Stomach (tissue), 9 donors: Measurements from ENCODE around the gene FLCN. TPM values are rescaled to one million over a fixed set of nuclear protein-coding genes. Genes with fewer than 3 reads are reported as not detected.

Experiments used
- DNase-seq, 2 donors: peaks; one replicate each; pipeline versions ENCODE4 v3.0.0 to v3.0.0-alpha.2; 2013 to 2019
- H3K27ac ChIP-seq, 5 donors: fragments of 200-600 bp in 4 of 5; sonication (generic) in 4 of 5; one replicate each; pipeline ENCODE4 v1.5.1; 2013 to 2019; ENCODE audit warnings: mild to moderate bottlenecking in 1 of 5, moderate library complexity in 1 of 5
- H3K27me3 ChIP-seq, 3 donors: fragments of 200-600 bp; sonication (generic); one replicate each; pipeline ENCODE4 v1.5.1; 2017 to 2019; ENCODE audit warnings: mixed run types in 1 of 3
- H3K36me3 ChIP-seq, 4 donors: fragments of 200-600 bp; sonication (generic); 1 replicate in 3 of 4; 2 replicates in 1 of 4; pipeline ENCODE4 v1.5.1; 2016 to 2019
- H3K4me1 ChIP-seq, 4 donors: fragments of 200-600 bp; sonication (generic); one replicate each; pipeline ENCODE4 v1.5.1; 2016 to 2019
- H3K4me3 ChIP-seq, 4 donors: fragments of 200-600 bp; sonication (generic) in 3 of 4; one replicate each; pipeline ENCODE4 v1.5.1; 2016 to 2019; ENCODE audit warnings: mild to moderate bottlenecking in 1 of 4
- H3K9me3 ChIP-seq, 4 donors: fragments of 200-600 bp; sonication (generic); one replicate each; pipeline ENCODE4 v1.5.1; 2016 to 2019
- CTCF ChIP-seq, 7 experiments: fragments of 450-650 bp in 4 of 7; fragments of 200-600 bp in 3 of 7; sonication (generic) in 3 of 7; IDR thresholded peaks; one replicate each; pipeline ENCODE4 v1.5.1; 2016 to 2019; ENCODE audit warnings: antibody characterized with exemption in 7 of 7, control low read depth in 2 of 7, mild to moderate bottlenecking in 1 of 7
- EP300 ChIP-seq: sonication (generic); formaldehyde crosslinking; IDR thresholded peaks from one replicate; pipeline ENCODE4 v1.6.1; 2017; ENCODE audit warnings: antibody characterized with exemption
- POLR2A ChIP-seq, 4 donors: fragments of 450-650 bp; IDR thresholded peaks; one replicate each; pipeline ENCODE4 v1.6.1; 2016; ENCODE audit warnings: antibody characterized with exemption in 4 of 4, control low read depth in 2 of 4, mild to moderate bottlenecking in 1 of 4, moderate library complexity in 1 of 4
- POLR2AphosphoS5 ChIP-seq, 3 donors: sonication (generic); formaldehyde crosslinking; IDR thresholded peaks; one replicate each; pipeline ENCODE4 v1.6.1; 2016; ENCODE audit warnings: antibody characterized with exemption in 3 of 3
- WGBS, 5 donors: extraction: QIAGEN DNeasy Blood & Tissue Kit in 3 of 5; methylation state at CpG; one replicate each; pipeline versions ENCODE4 v1.1.5 to v1.1.7; 2013 to 2018; 5-methylcytosine and 5-hydroxymethylcytosine counted together
- intact Hi-C: fragments of 100-400 bp; cut with DNase I; formaldehyde crosslinking; loops from one replicate; pipeline ENCODE4 v1.15.1; 2023; ENCODE audit warnings: low total_unique reads
- polyA plus RNA-seq, 3 donors: library from polyadenylated mRNA; stranded (reverse); fragments of 200-250 nt; gene quantifications; one replicate each; pipeline ENCODE4 v1.2.3, GENCODE V29; 2013
- total RNA-seq, 5 donors: library from RNA; depleted of rRNA; stranded (reverse); fragments of >200 nt; gene quantifications; one replicate each; pipeline versions ENCODE4 v1.1.0 to v1.2.3, GENCODE V29; 2014 to 2016
- donor health status: healthy with polysubstance abuse.
- donor health status: Bipolar disorder and iron deficiency.
- donor health status: healthy.

The FLCN gene
- total and polyA plus RNA-seq, 8 donors = 6.9 to 378 (median 41.9) TPM

GRCh38 chr17:17182598-17183136 lies 54.3 kb downstream of the FLCN start:
- peaks cover 8 to 37% (median 30%) of the 10 kb centered on the region in 4 donors for H3K4me1 ChIP-seq
- H3K27me3 ChIP-seq = no peaks in the 10 kb centered on the region
- no peak for DNase-seq
- intact Hi-C loops = no loop called here
- H3K9me3 ChIP-seq = no peaks in the 10 kb centered on the region
- TF ChIP-seq EP300 = no peak
- TF ChIP-seq POLR2AphosphoS5 (IDR thresholded peaks at IDR 0.05) = no peak
- no peak for TF ChIP-seq POLR2A (IDR thresholded peaks at IDR 0.05)
- no peak for TF ChIP-seq CTCF (IDR thresholded peaks at IDR 0.05)
- 83 to 98% (median 95%) methylated on average over 1 to 6 of the region's 6 CpGs for WGBS, 5 donors
- peak overlapping the region in 1 of 5 donors; percentile 14 for H3K27ac ChIP-seq
- H3K4me3 ChIP-seq = no peak overlapping the region
- peaks cover 53 to 95% (median 83%) of the 10 kb centered on the region in 4 donors for H3K36me3 ChIP-seq

GRCh38 chr17:17181666-17182597 lies 55.0 kb downstream of the FLCN start:
- DNase-seq = peak in 1 of 2 donors; percentile 41
- WGBS, 5 donors = 78 to 87% (median 84%) methylated on average over 15 of the region's 15 CpGs
- peaks cover 7 to 35% (median 25%) of the 10 kb centered on the region in 4 donors for H3K4me1 ChIP-seq
- no peaks in the 10 kb centered on the region for H3K27me3 ChIP-seq
- no peaks in the 10 kb centered on the region for H3K9me3 ChIP-seq
- H3K36me3 ChIP-seq = peaks cover 57 to 96% (median 83%) of the 10 kb centered on the region in 4 donors
- intact Hi-C loops = no loop called here
- no peak overlapping the region for H3K27ac ChIP-seq
- H3K4me3 ChIP-seq = no peak overlapping the region
- TF ChIP-seq CTCF (IDR thresholded peaks at IDR 0.05) = no peak
- no peak for TF ChIP-seq EP300
- no peak for TF ChIP-seq POLR2AphosphoS5 (IDR thresholded peaks at IDR 0.05)
- no peak for TF ChIP-seq POLR2A (IDR thresholded peaks at IDR 0.05)

- H3K36me3 ChIP-seq = peaks cover 67 to 98% (median 88%) of the 10 kb centered on the region in 4 donors
These were observed 56.0 kb downstream of the FLCN start for GRCh38 chr17:17180741-17181525.

More at GRCh38 chr17:17180741-17181525, 56.0 kb downstream of the FLCN start:
- intact Hi-C loops = no loop called here
- no peak for DNase-seq
- Histone ChIP-seq H3K9me3 (no peaks in the 10 kb centered on the region), H3K27me3 (no peaks in the 10 kb centered on the region), H3K27ac (no peak overlapping the region), H3K4me3 (no peak overlapping the region), H3K4me1 (peaks cover 0 to 25% (median 15%) of the 10 kb centered on the region in 4 donors)
- TF ChIP-seq POLR2A (IDR thresholded peaks at IDR 0.05) = no peak
- TF ChIP-seq CTCF (IDR thresholded peaks at IDR 0.05) = no peak
- TF ChIP-seq EP300 = no peak
- no peak for TF ChIP-seq POLR2AphosphoS5 (IDR thresholded peaks at IDR 0.05)
- 78 to 85% (median 84%) methylated on average over 13 of the region's 13 CpGs for WGBS, 5 donors
